Thyroid gland (tissue), 4 donors: ENCODE data around the gene USP48. TPM values are rescaled to one million over a fixed set of nuclear protein-coding genes. Genes with fewer than 3 reads are reported as not detected.

Source experiments
- DNase-seq, 2 donors: peaks; one replicate each; pipeline ENCODE4 v3.0.0-alpha.2; 2019
- H3K27ac ChIP-seq, 3 donors: fragments of 200-600 bp; sonication (generic); 1 replicate in 2 of 3; 2 replicates in 1 of 3; pipeline ENCODE4 v1.5.1; 2016 to 2019; ENCODE audit warnings: mild to moderate bottlenecking in 1 of 3, moderate library complexity in 1 of 3
- H3K27me3 ChIP-seq: fragments of 200-600 bp; sonication (generic); one replicate; pipeline ENCODE4 v1.5.1; 2019
- H3K36me3 ChIP-seq, 2 donors: fragments of 200-600 bp; sonication (generic); one replicate each; pipeline ENCODE4 v1.5.1; 2016 to 2019
- H3K4me1 ChIP-seq, 2 donors: fragments of 200-600 bp; sonication (generic); one replicate each; pipeline ENCODE4 v1.5.1; 2017 to 2019
- H3K4me3 ChIP-seq, 3 donors: fragments of 200-600 bp; sonication (generic); replicated peaks in 1 of 3; 1 replicate in 2 of 3; 2 replicates in 1 of 3; pipeline ENCODE4 v1.5.1; 2016; ENCODE audit warnings: mild to moderate bottlenecking in 1 of 3
- H3K9me3 ChIP-seq: fragments of 200-600 bp; sonication (generic); one replicate; pipeline ENCODE4 v1.5.1; 2017
- POLR2A ChIP-seq, 2 donors: fragments of 450-650 bp; IDR thresholded peaks; one replicate each; pipeline ENCODE4 v1.6.1; 2017; ENCODE audit warnings: antibody characterized with exemption in 2 of 2, mild to moderate bottlenecking in 2 of 2, moderate library complexity in 1 of 2
- WGBS, 2 donors: methylation state at CpG; one replicate each; pipeline ENCODE4 v1.1.5; 2017; 5-methylcytosine and 5-hydroxymethylcytosine counted together
- intact Hi-C: fragments of 100-400 bp; cut with DNase I; formaldehyde crosslinking; loops from one replicate; pipeline ENCODE4 v1.15.1; 2023
- total RNA-seq, 4 donors: library from RNA; depleted of rRNA; stranded (reverse); fragments of >200 nt; gene quantifications; one replicate each; pipeline ENCODE4 v1.2.3, GENCODE V29; 2016
- TF ChIP-seq, protein P1 (sequence below), 6 experiments: fragments of 200-600 bp in 3 of 6; fragments of 450-650 bp in 3 of 6; sonication (generic) in 3 of 6; IDR thresholded peaks; one replicate each; pipeline ENCODE4 v1.5.1; 2016 to 2019; ENCODE audit warnings: antibody characterized with exemption in 6 of 6, mild to moderate bottlenecking in 2 of 6, inconsistent platforms in 1 of 6, moderate library complexity in 1 of 6

USP48 gene
- total RNA-seq, 4 donors from 2014 or later: 77.4 to 113 (median 88.5) TPM

DNA sequence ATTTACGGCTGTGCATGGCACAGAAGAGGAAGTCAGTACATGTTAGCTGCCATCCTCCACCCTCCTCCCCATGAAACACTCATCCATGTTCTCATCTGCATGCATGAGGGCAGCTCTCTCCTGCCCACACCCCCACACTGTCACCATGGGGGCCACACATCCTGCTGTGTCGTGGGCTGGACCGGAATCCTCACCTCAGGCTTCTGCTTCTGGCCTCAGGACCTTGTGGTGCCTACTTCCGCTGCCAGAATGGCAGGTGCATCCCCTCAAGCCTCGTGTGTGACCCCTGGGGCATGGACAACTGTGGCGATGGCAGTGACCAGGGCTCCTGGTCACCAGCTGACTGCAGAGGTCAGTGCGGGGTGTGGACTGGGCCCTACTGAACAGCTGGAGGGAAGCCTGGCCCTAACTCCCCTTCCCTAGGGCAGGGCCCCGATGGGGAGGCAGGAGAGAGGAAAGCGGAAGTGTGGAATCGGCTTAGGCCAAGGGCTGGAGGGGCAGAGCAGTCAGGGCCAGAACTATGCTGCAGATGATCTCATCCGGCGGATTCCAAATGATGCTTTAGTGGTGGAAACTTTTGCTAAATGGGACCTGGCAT is 32.9 kb upstream of the USP48 start:
- H3K27me3 ChIP-seq: no peaks in the 10 kb centered on the region
- TF ChIP-seq POLR2A (IDR thresholded peaks at IDR 0.05): no peak
- TF ChIP-seq, protein P1, sequence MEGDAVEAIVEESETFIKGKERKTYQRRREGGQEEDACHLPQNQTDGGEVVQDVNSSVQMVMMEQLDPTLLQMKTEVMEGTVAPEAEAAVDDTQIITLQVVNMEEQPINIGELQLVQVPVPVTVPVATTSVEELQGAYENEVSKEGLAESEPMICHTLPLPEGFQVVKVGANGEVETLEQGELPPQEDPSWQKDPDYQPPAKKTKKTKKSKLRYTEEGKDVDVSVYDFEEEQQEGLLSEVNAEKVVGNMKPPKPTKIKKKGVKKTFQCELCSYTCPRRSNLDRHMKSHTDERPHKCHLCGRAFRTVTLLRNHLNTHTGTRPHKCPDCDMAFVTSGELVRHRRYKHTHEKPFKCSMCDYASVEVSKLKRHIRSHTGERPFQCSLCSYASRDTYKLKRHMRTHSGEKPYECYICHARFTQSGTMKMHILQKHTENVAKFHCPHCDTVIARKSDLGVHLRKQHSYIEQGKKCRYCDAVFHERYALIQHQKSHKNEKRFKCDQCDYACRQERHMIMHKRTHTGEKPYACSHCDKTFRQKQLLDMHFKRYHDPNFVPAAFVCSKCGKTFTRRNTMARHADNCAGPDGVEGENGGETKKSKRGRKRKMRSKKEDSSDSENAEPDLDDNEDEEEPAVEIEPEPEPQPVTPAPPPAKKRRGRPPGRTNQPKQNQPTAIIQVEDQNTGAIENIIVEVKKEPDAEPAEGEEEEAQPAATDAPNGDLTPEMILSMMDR (IDR thresholded peaks at IDR 0.05): no peak
- H3K4me3 ChIP-seq: no peak overlapping the region
- no peaks in the 10 kb centered on the region for H3K36me3 ChIP-seq
- no peaks in the 10 kb centered on the region for H3K9me3 ChIP-seq
- no peak overlapping the region for H3K27ac ChIP-seq
- DNase-seq: peak; percentile 11 to 32
- peaks cover 6 to 7% of the 10 kb centered on the region in 2 donors for H3K4me1 ChIP-seq
- intact Hi-C loops: no loop called here
- WGBS, 2 donors: 71 to 82% methylated on average over 11 to 12 of the region's 12 CpGs

DNA sequence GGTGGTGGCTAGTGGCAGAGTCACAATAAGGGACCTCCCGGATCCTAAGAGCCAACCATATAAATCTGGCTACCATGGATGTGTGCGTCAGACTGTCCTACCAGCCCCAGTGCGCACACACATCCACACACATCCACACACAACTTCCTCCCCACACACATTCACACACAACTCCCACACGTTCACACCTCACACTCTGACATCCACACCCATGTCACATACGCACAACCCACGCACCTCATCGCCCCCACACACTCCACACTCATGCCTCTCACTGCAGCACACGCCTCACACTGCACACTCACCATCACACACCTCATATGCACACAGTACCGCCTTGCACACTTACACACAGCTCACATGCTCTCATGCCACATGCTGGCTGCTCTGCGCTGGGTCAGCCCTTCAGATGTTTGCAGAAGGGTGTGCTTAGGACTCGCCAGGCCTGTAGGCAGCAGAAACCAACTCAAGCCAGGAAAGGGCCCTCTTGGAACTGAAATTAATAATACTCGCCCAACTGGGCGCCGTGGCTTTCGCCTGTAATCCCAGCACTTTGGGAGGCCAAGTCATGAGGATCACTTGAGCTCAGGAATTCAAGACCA is 32.1 kb upstream of the USP48 start:
- no peak for DNase-seq
- no peaks in the 10 kb centered on the region for H3K36me3 ChIP-seq
- peaks cover 6 to 7% of the 10 kb centered on the region in 2 donors for H3K4me1 ChIP-seq
- WGBS, 2 donors: 92 to 95% methylated on average over 15 of the region's 15 CpGs
- H3K27ac ChIP-seq: no peak overlapping the region
- no peaks in the 10 kb centered on the region for H3K9me3 ChIP-seq
- H3K27me3 ChIP-seq: no peaks in the 10 kb centered on the region
- TF ChIP-seq POLR2A (IDR thresholded peaks at IDR 0.05): no peak
- TF ChIP-seq, protein P1 (IDR thresholded peaks at IDR 0.05): no peak
- intact Hi-C loops: no loop called here
- H3K4me3 ChIP-seq: no peak overlapping the region

DNA sequence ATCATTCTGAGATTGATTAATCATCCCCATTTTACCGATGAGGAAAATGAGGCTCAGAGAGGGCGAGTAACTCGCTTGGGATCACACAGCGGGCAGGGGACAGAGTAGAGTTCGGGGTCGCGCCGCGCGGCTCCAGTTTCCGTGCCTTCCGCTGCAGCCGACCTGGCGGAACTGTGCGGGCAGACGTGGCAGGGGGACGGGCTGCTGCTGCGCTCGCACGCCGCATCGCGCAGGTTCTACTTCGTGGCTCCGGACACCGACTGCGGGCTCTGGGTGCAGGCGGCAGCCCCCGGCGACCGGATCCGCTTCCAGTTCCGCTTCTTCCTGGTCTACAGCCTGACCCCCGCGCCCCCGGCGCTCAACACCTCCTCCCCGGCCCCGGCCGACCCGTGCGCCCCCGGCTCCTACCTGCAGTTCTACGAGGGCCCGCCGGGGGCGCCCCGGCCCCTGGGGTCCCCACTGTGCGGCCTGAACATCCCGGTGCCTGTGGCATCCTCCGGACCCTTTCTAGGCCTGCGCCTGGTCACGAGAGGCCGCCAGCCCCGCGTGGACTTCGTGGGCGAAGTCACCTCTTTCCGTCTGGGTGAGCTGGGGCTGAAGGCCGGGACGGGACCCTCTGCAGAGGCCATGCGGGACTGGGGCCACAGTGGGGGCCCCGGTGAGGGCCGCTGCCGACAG is 31.4 kb upstream of the USP48 start:
- no peak for TF ChIP-seq POLR2A (IDR thresholded peaks at IDR 0.05)
- TF ChIP-seq, protein P1 (IDR thresholded peaks at IDR 0.05): peak in 4 of 6 experiments; percentile 33 to 70 (median 52)
- Histone ChIP-seq H3K4me1 (peaks cover 6 to 7% of the 10 kb centered on the region in 2 donors), H3K27me3 (no peaks in the 10 kb centered on the region), H3K9me3 (no peaks in the 10 kb centered on the region), H3K36me3 (no peaks in the 10 kb centered on the region), H3K27ac (no peak overlapping the region), H3K4me3 (peak overlapping the region in 1 of 3 donors; percentile 21)
- intact Hi-C loops: no loop called here
- DNase-seq: peak; percentile 12 to 17
- WGBS, 2 donors: 18 to 19% methylated on average over 37 to 40 of the region's 65 CpGs

DNA sequence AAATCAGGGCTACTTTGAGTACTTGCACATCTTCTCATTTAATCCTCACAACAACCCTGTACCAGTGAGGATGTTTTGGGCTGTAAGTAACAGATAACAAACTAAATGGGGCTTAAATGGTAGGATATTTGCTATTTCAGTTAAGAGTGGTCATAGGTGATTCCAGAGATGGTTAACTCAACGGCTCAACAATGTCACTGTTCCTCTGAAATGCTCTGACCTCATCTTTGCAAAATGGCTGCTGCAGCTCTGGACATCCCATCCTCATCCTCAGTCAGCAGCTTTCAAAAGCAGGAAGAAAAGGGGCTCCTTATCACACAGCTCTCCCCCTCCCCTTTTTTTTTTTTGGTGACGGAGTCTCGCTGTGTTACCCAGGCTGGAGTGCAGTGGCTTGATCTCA is 30.6 kb upstream of the USP48 start:
- Histone ChIP-seq H3K9me3 (no peaks in the 10 kb centered on the region), H3K36me3 (no peaks in the 10 kb centered on the region), H3K4me3 (no peak overlapping the region), H3K4me1 (peaks cover 6 to 7% of the 10 kb centered on the region in 2 donors), H3K27ac (no peak overlapping the region), H3K27me3 (no peaks in the 10 kb centered on the region)
- TF ChIP-seq, protein P1 (IDR thresholded peaks at IDR 0.05): no peak
- no peak for TF ChIP-seq POLR2A (IDR thresholded peaks at IDR 0.05)
- 95 to 96% methylated on average over 3 of the region's 3 CpGs for WGBS, 2 donors
- no peak for DNase-seq
- intact Hi-C loops: no loop called here

DNA sequence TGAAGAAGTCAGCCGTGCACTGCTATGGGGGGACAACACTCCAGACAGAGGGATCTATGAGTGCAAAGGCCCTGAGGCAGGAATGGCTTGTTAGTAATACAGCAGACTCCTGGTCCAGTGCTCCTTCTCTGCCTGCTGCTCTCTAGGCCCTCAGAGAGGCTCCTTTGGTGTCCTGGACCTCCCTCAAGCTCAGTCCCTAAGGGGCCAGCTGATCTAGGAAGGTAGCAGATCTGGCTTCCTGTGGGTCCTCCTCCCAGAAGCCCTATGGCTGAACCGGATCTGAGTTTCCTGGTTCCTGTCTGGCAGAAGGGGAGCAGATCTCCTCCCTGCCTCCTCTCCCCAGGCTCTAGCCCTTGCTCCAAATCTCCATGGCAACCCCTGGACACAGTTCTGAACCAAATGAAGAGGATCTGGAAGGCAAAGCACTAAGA is 28.9 kb upstream of the USP48 start, which contains the start of gene LDLRAD2:
TSS of gene LDLRAD2 (plus strand) at position 391 of the 431 bp plus-strand sequence. CDS start 187 bp downstream, outside the sequence.
- TF ChIP-seq, protein P1 (IDR thresholded peaks at IDR 0.05): no peak
- TF ChIP-seq POLR2A (IDR thresholded peaks at IDR 0.05): no peak
- Histone ChIP-seq H3K27me3 (no peaks in the 10 kb centered on the region), H3K36me3 (no peaks in the 10 kb centered on the region), H3K4me1 (peaks cover 6 to 7% of the 10 kb centered on the region in 2 donors), H3K27ac (no peak within 1 kb of the TSS), H3K9me3 (no peaks in the 10 kb centered on the region), H3K4me3 (no peak within 1 kb of the TSS)
- DNase-seq: no peak
- 44 to 61% methylated on average over 2 of the region's 2 CpGs for WGBS, 2 donors
- intact Hi-C loops: no loop called here
